Activated naive CD8-positive, alpha-beta T cell treated with anti-CD3 and anti-CD28 coated beads, Interleukin-2, amount 50 U/mL, for 24 hours (primary cell): ENCODE data around the gene PTPN9.
"Not testable (repeated sequence)": the region's sequence is repeated elsewhere in the genome, so short reads cannot be mapped to it uniquely, and the experiment has no call there.

Experiments used
- ATAC-seq: fragments of 150-1000 bp; cut with Tn5 transposase; one replicate; pipeline ENCODE4 v1.10.0; 2021
- DNase-seq: peaks from one replicate; pipeline ENCODE4 v3.0.0; 2021
- H3K27ac Mint-ChIP-seq: one replicate; pipeline ENCODE4 v1.8.0; 2021; ENCODE audit warnings: mild to moderate bottlenecking, mixed read lengths
- H3K27me3 Mint-ChIP-seq: one replicate; pipeline ENCODE4 v1.8.0; 2021; ENCODE audit warnings: mixed read lengths
- H3K36me3 Mint-ChIP-seq: one replicate; pipeline ENCODE4 v1.8.0; 2021; ENCODE audit warnings: low read depth, mixed read lengths
- H3K4me1 Mint-ChIP-seq: one replicate; pipeline ENCODE4 v1.8.0; 2021; ENCODE audit warnings: mixed read lengths
- H3K4me3 Mint-ChIP-seq: one replicate; pipeline ENCODE4 v1.8.0; 2021; ENCODE audit warnings: mild to moderate bottlenecking, moderate library complexity, mixed read lengths
- H3K9me3 Mint-ChIP-seq: one replicate; pipeline ENCODE4 v1.8.0; 2021; ENCODE audit warnings: mixed read lengths

PTPN9 gene

GRCh38 chr15:75525756-75526155, 53.4 kb downstream of the PTPN9 start:
- H3K27ac Mint-ChIP-seq, H3K9me3 Mint-ChIP-seq, H3K4me3 Mint-ChIP-seq: not testable (repeated sequence)

GRCh38 chr15:75523011-75523410, 56.1 kb downstream of the PTPN9 start:
- H3K27me3 Mint-ChIP-seq, result no peaks in the 10 kb centered on the region
- DNase-seq, result no peak
- no peak overlapping the region for H3K4me3 Mint-ChIP-seq
- H3K27ac Mint-ChIP-seq, result no peak overlapping the region
- H3K36me3 Mint-ChIP-seq, result peaks cover 14% of the 10 kb centered on the region
- no peaks in the 10 kb centered on the region for H3K4me1 Mint-ChIP-seq
- no peak for ATAC-seq
- no peaks in the 10 kb centered on the region for H3K9me3 Mint-ChIP-seq

More at GRCh38 chr15:75525756-75526155, 53.4 kb downstream of the PTPN9 start:
- not testable (repeated sequence) for H3K27me3 Mint-ChIP-seq, ATAC-seq, DNase-seq, H3K36me3 Mint-ChIP-seq, H3K4me1 Mint-ChIP-seq

- Mint-ChIP-seq H3K4me1 (no peaks in the 10 kb centered on the region), H3K4me3 (no peak overlapping the region), H3K27ac (no peak overlapping the region), H3K36me3 (peaks cover 10% of the 10 kb centered on the region), H3K9me3 (no peaks in the 10 kb centered on the region), H3K27me3 (no peaks in the 10 kb centered on the region)
- DNase-seq, result no peak
- ATAC-seq, result no peak
Observed at GRCh38 chr15:75517233-75517632, 61.9 kb downstream of the PTPN9 start.

GRCh38 chr15:75508840-75509532, 70.1 kb downstream of the PTPN9 start:
- Mint-ChIP-seq H3K27ac (no peak overlapping the region), H3K9me3 (no peaks in the 10 kb centered on the region), H3K4me3 (no peak overlapping the region), H3K4me1 (peaks cover 4% of the 10 kb centered on the region), H3K27me3 (no peaks in the 10 kb centered on the region), H3K36me3 (peaks cover 5% of the 10 kb centered on the region)
- ATAC-seq (no peak), DNase-seq (no peak)

GRCh38 chr15:75502360-75502759, 76.8 kb downstream of the PTPN9 start:
- H3K36me3 Mint-ChIP-seq, result peaks cover 8% of the 10 kb centered on the region
- H3K4me1 Mint-ChIP-seq, result no peaks in the 10 kb centered on the region
- no peak overlapping the region for H3K27ac Mint-ChIP-seq
- DNase-seq (no peak), ATAC-seq (no peak)
- no peaks in the 10 kb centered on the region for H3K27me3 Mint-ChIP-seq
- no peaks in the 10 kb centered on the region for H3K9me3 Mint-ChIP-seq
- H3K4me3 Mint-ChIP-seq, result no peak overlapping the region

- DNase-seq, result no peak
- Mint-ChIP-seq H3K4me1 (no peaks in the 10 kb centered on the region), H3K27me3 (no peaks in the 10 kb centered on the region), H3K27ac (no peak overlapping the region), H3K36me3 (peaks cover 6% of the 10 kb centered on the region), H3K4me3 (no peak overlapping the region), H3K9me3 (no peaks in the 10 kb centered on the region)
- no peak for ATAC-seq
Observed at GRCh38 chr15:75493732-75494131, 85.4 kb downstream of the PTPN9 start.

GRCh38 chr15:75483961-75484360, 95.2 kb downstream of the PTPN9 start:
- DNase-seq, result no peak
- H3K4me3 Mint-ChIP-seq, result no peak overlapping the region
- H3K36me3 Mint-ChIP-seq, result peaks cover 5% of the 10 kb centered on the region

GRCh38 chr15:75483556-75483955, 95.6 kb downstream of the PTPN9 start:
- DNase-seq, H3K4me1 Mint-ChIP-seq, H3K36me3 Mint-ChIP-seq, H3K27me3 Mint-ChIP-seq, ATAC-seq, H3K4me3 Mint-ChIP-seq, H3K9me3 Mint-ChIP-seq, H3K27ac Mint-ChIP-seq: not testable (repeated sequence)

More at GRCh38 chr15:75483961-75484360, 95.2 kb downstream of the PTPN9 start:
- H3K27ac Mint-ChIP-seq, result no peak overlapping the region
- H3K9me3 Mint-ChIP-seq, result no peaks in the 10 kb centered on the region
- H3K27me3 Mint-ChIP-seq, result no peaks in the 10 kb centered on the region
- ATAC-seq, result no peak
- H3K4me1 Mint-ChIP-seq, result no peaks in the 10 kb centered on the region

GRCh38 chr15:75483106-75483505, 96.0 kb downstream of the PTPN9 start:
- Mint-ChIP-seq H3K27ac (no peak overlapping the region), H3K27me3 (no peaks in the 10 kb centered on the region)
- no peak for ATAC-seq

GRCh38 chr15:75480463-75480862, 98.7 kb downstream of the PTPN9 start:
- DNase-seq, H3K9me3 Mint-ChIP-seq, H3K4me3 Mint-ChIP-seq, H3K27me3 Mint-ChIP-seq, H3K27ac Mint-ChIP-seq, ATAC-seq, H3K4me1 Mint-ChIP-seq, H3K36me3 Mint-ChIP-seq: not testable (repeated sequence)

More at GRCh38 chr15:75483106-75483505, 96.0 kb downstream of the PTPN9 start:
- Mint-ChIP-seq H3K36me3 (peaks cover 5% of the 10 kb centered on the region), H3K4me3 (no peak overlapping the region), H3K4me1 (no peaks in the 10 kb centered on the region), H3K9me3 (no peaks in the 10 kb centered on the region)
- DNase-seq, result no peak

GRCh38 chr15:75479670-75480069, 99.4 kb downstream of the PTPN9 start:
- no peak for ATAC-seq
- no peak for DNase-seq
- Mint-ChIP-seq H3K9me3 (no peaks in the 10 kb centered on the region), H3K4me1 (no peaks in the 10 kb centered on the region), H3K27me3 (no peaks in the 10 kb centered on the region), H3K36me3 (peaks cover 3% of the 10 kb centered on the region), H3K27ac (no peak overlapping the region), H3K4me3 (no peak overlapping the region)

GRCh38 chr15:75477094-75477493, 102.0 kb downstream of the PTPN9 start:
- not testable (repeated sequence) for DNase-seq, H3K36me3 Mint-ChIP-seq, ATAC-seq, H3K9me3 Mint-ChIP-seq, H3K4me1 Mint-ChIP-seq, H3K27ac Mint-ChIP-seq, H3K27me3 Mint-ChIP-seq, H3K4me3 Mint-ChIP-seq

- no peak overlapping the region for H3K27ac Mint-ChIP-seq
- no peak overlapping the region for H3K4me3 Mint-ChIP-seq
- DNase-seq (no peak), ATAC-seq (no peak)
- H3K4me1 Mint-ChIP-seq, result no peaks in the 10 kb centered on the region
- peaks cover 11% of the 10 kb centered on the region for H3K36me3 Mint-ChIP-seq
- H3K27me3 Mint-ChIP-seq, result no peaks in the 10 kb centered on the region
- no peaks in the 10 kb centered on the region for H3K9me3 Mint-ChIP-seq
Observed at GRCh38 chr15:75468913-75469598, 110.1 kb downstream of the PTPN9 start.

GRCh38 chr15:75460646-75461045, 118.5 kb downstream of the PTPN9 start:
- ATAC-seq (no peak), DNase-seq (no peak)
- H3K9me3 Mint-ChIP-seq, result no peaks in the 10 kb centered on the region
- H3K4me3 Mint-ChIP-seq, result no peak overlapping the region
- H3K36me3 Mint-ChIP-seq, result peaks cover 5% of the 10 kb centered on the region
- H3K27ac Mint-ChIP-seq, result no peak overlapping the region
- H3K27me3 Mint-ChIP-seq, result no peaks in the 10 kb centered on the region
- H3K4me1 Mint-ChIP-seq, result peaks cover 7% of the 10 kb centered on the region

GRCh38 chr15:75459581-75459980, 119.5 kb downstream of the PTPN9 start:
- no peak overlapping the region for H3K4me3 Mint-ChIP-seq
- DNase-seq, result no peak
- no peaks in the 10 kb centered on the region for H3K9me3 Mint-ChIP-seq
- H3K4me1 Mint-ChIP-seq, result peaks cover 7% of the 10 kb centered on the region
- H3K36me3 Mint-ChIP-seq, result peaks cover 2% of the 10 kb centered on the region
- no peak overlapping the region for H3K27ac Mint-ChIP-seq
- H3K27me3 Mint-ChIP-seq, result no peaks in the 10 kb centered on the region
- ATAC-seq, result no peak
